GM23248 (cell line): Measurements from ENCODE around the gene ZKSCAN1.

ENCODE experiments used
- EZH2 ChIP-seq: fragments of 200-600 bp; sonication (generic); IDR thresholded peaks from 2 replicates; pipeline ENCODE4 v1.6.1; 2018; ENCODE audit warnings: antibody characterized with exemption, mild to moderate bottlenecking; ENCODE audit not compliant: insufficient read depth, poor library complexity, severe bottlenecking
- EZH2phosphoT487 ChIP-seq: fragments of 200-600 bp; sonication (generic); IDR thresholded peaks from 2 replicates; pipeline ENCODE4 v1.6.1; 2018; ENCODE audit warnings: antibody characterized with exemption, moderate library complexity, mild to moderate bottlenecking, low read depth; ENCODE audit not compliant: insufficient read depth

GRCh38 chr7:100048680-100049079 is 33.3 kb downstream of the ZKSCAN1 start:
- TF ChIP-seq EZH2, result no peak
- TF ChIP-seq EZH2phosphoT487, result no peak
